ENCODE results near the gene GTPBP3. TPM values are rescaled to one million over a fixed set of nuclear protein-coding genes. Genes with fewer than 3 reads are reported as not detected.

Gene GTPBP3
- total and polyA plus RNA-seq, 2 of the 13 experiments (the other 11 are each of a cell fraction or from before 2014, with no cell fraction given): 17.5 to 30.0 TPM

DNA sequence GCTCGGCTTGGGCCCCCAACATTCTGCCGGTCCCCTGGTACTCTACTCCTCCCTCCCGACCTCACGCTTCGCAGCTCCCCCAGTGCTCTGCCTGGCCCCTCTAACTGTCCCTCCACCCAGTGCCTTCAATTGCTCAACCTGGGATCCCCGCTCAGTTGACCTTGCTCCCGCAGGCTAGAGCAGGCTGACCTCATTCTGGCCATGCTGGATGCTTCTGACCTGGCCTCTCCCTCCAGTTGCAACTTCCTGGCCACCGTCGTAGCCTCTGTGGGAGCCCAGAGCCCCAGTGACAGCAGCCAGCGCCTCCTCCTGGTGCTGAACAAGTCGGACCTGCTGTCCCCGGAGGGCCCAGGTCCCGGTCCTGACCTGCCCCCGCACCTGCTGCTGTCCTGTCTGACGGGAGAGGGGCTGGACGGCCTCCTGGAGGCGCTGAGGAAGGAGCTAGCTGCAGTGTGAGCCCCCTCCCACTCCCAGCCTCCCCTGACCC, 3.6 kb downstream of the GTPBP3 start (continued):
- TF ChIP-seq, protein P1, sequence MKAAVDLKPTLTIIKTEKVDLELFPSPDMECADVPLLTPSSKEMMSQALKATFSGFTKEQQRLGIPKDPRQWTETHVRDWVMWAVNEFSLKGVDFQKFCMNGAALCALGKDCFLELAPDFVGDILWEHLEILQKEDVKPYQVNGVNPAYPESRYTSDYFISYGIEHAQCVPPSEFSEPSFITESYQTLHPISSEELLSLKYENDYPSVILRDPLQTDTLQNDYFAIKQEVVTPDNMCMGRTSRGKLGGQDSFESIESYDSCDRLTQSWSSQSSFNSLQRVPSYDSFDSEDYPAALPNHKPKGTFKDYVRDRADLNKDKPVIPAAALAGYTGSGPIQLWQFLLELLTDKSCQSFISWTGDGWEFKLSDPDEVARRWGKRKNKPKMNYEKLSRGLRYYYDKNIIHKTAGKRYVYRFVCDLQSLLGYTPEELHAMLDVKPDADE (CRISPR knock-in tag; IDR thresholded peaks at IDR 0.05): no peak
- TF ChIP-seq, protein P2, sequence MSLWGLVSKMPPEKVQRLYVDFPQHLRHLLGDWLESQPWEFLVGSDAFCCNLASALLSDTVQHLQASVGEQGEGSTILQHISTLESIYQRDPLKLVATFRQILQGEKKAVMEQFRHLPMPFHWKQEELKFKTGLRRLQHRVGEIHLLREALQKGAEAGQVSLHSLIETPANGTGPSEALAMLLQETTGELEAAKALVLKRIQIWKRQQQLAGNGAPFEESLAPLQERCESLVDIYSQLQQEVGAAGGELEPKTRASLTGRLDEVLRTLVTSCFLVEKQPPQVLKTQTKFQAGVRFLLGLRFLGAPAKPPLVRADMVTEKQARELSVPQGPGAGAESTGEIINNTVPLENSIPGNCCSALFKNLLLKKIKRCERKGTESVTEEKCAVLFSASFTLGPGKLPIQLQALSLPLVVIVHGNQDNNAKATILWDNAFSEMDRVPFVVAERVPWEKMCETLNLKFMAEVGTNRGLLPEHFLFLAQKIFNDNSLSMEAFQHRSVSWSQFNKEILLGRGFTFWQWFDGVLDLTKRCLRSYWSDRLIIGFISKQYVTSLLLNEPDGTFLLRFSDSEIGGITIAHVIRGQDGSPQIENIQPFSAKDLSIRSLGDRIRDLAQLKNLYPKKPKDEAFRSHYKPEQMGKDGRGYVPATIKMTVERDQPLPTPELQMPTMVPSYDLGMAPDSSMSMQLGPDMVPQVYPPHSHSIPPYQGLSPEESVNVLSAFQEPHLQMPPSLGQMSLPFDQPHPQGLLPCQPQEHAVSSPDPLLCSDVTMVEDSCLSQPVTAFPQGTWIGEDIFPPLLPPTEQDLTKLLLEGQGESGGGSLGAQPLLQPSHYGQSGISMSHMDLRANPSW (CRISPR knock-in tag; IDR thresholded peaks at IDR 0.05; ENCODE audit: borderline replicate concordance): no peak
- 0 out of 2 replicates have a peak, but pooled peaks have one; percentile 52 for TF ChIP-seq ZNF616 (CRISPR knock-in tag; IDR thresholded peaks at IDR 0.05; ENCODE audit: low read depth)
- no peak for TF ChIP-seq ZNF484 (CRISPR knock-in tag; IDR thresholded peaks at IDR 0.05; ENCODE audit: borderline replicate concordance, low read depth)
- TF ChIP-seq, protein P3, sequence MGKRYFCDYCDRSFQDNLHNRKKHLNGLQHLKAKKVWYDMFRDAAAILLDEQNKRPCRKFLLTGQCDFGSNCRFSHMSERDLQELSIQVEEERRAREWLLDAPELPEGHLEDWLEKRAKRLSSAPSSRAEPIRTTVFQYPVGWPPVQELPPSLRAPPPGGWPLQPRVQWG (CRISPR knock-in tag; IDR thresholded peaks at IDR 0.05; ENCODE audit: borderline replicate concordance, low read depth): no peak
- TF ChIP-seq ZNF83 (CRISPR knock-in tag; IDR thresholded peaks at IDR 0.05; ENCODE audit: borderline replicate concordance): no peak
- TF ChIP-seq, protein P4, sequence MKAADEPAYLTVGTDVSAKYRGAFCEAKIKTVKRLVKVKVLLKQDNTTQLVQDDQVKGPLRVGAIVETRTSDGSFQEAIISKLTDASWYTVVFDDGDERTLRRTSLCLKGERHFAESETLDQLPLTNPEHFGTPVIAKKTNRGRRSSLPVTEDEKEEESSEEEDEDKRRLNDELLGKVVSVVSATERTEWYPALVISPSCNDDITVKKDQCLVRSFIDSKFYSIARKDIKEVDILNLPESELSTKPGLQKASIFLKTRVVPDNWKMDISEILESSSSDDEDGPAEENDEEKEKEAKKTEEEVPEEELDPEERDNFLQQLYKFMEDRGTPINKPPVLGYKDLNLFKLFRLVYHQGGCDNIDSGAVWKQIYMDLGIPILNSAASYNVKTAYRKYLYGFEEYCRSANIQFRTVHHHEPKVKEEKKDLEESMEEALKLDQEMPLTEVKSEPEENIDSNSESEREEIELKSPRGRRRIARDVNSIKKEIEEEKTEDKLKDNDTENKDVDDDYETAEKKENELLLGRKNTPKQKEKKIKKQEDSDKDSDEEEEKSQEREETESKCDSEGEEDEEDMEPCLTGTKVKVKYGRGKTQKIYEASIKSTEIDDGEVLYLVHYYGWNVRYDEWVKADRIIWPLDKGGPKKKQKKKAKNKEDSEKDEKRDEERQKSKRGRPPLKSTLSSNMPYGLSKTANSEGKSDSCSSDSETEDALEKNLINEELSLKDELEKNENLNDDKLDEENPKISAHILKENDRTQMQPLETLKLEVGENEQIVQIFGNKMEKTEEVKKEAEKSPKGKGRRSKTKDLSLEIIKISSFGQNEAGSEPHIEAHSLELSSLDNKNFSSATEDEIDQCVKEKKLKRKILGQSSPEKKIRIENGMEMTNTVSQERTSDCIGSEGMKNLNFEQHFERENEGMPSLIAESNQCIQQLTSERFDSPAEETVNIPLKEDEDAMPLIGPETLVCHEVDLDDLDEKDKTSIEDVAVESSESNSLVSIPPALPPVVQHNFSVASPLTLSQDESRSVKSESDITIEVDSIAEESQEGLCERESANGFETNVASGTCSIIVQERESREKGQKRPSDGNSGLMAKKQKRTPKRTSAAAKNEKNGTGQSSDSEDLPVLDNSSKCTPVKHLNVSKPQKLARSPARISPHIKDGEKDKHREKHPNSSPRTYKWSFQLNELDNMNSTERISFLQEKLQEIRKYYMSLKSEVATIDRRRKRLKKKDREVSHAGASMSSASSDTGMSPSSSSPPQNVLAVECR (CRISPR knock-in tag; IDR thresholded peaks at IDR 0.05; ENCODE audit: borderline replicate concordance): peak; percentile 79; the same call in 1 of the 2 replicates
- TF ChIP-seq ZNF552 (CRISPR knock-in tag; IDR thresholded peaks at IDR 0.05; ENCODE audit: borderline replicate concordance): no peak
- no peak for TF ChIP-seq ZNF274 (CRISPR knock-in tag; IDR thresholded peaks at IDR 0.05)
- no peak for TF ChIP-seq FOXM1 (CRISPR knock-in tag; IDR thresholded peaks at IDR 0.05)
- TF ChIP-seq XBP1 (CRISPR knock-in tag; IDR thresholded peaks at IDR 0.05): no peak
- TF ChIP-seq REL (CRISPR knock-in tag; conservative IDR thresholded peaks at IDR 0.05): no peak
- TF ChIP-seq ZNF547 (CRISPR knock-in tag; IDR thresholded peaks at IDR 0.05): 0 out of 2 replicates have a peak, but pooled peaks have one; percentile 16
- TF ChIP-seq, protein P5, sequence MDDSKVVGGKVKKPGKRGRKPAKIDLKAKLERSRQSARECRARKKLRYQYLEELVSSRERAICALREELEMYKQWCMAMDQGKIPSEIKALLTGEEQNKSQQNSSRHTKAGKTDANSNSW (CRISPR knock-in tag; IDR thresholded peaks at IDR 0.05; ENCODE audit: borderline replicate concordance): no peak
- TF ChIP-seq TBX2 (CRISPR knock-in tag; IDR thresholded peaks at IDR 0.05; ENCODE audit: borderline replicate concordance): no peak; the same call in 1 of the 2 replicates
- no peak for TF ChIP-seq ZNF234 (CRISPR knock-in tag; conservative IDR thresholded peaks at IDR 0.05)
- TF ChIP-seq ATRX (CRISPR knock-in tag; IDR thresholded peaks at IDR 0.05; ENCODE audit: borderline replicate concordance): no peak
- TF ChIP-seq, protein P6, sequence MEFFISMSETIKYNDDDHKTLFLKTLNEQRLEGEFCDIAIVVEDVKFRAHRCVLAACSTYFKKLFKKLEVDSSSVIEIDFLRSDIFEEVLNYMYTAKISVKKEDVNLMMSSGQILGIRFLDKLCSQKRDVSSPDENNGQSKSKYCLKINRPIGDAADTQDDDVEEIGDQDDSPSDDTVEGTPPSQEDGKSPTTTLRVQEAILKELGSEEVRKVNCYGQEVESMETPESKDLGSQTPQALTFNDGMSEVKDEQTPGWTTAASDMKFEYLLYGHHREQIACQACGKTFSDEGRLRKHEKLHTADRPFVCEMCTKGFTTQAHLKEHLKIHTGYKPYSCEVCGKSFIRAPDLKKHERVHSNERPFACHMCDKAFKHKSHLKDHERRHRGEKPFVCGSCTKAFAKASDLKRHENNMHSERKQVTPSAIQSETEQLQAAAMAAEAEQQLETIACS (CRISPR knock-in tag; IDR thresholded peaks at IDR 0.05): no peak
- TF ChIP-seq EHMT2 (IDR thresholded peaks at IDR 0.05; ENCODE audit: borderline replicate concordance, low read depth, low read length): no peak
- no peak for TF ChIP-seq ZNF75D (CRISPR knock-in tag; IDR thresholded peaks at IDR 0.05; ENCODE audit: borderline replicate concordance)
